Measurements from ENCODE around the gene EFNB1.

DNA sequence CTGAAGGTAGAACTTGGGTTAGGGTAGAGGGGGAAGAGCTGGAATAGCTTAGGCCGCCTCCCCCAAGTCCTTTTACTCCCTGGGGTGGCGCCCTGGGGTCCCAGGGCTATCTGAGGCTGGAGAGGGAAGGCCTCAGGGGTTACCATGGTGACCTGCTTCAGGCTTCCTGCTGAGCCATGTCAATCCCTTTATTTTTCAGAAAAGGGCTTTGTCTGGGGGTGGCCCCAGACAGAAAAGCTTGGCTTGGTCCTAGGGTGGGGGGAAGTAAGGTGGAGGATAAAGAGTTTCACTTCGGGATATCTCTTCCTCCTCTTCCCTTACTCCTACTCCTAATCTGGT lies 6.3 kb downstream of the EFNB1 start:
- TF ChIP-seq, protein P1, sequence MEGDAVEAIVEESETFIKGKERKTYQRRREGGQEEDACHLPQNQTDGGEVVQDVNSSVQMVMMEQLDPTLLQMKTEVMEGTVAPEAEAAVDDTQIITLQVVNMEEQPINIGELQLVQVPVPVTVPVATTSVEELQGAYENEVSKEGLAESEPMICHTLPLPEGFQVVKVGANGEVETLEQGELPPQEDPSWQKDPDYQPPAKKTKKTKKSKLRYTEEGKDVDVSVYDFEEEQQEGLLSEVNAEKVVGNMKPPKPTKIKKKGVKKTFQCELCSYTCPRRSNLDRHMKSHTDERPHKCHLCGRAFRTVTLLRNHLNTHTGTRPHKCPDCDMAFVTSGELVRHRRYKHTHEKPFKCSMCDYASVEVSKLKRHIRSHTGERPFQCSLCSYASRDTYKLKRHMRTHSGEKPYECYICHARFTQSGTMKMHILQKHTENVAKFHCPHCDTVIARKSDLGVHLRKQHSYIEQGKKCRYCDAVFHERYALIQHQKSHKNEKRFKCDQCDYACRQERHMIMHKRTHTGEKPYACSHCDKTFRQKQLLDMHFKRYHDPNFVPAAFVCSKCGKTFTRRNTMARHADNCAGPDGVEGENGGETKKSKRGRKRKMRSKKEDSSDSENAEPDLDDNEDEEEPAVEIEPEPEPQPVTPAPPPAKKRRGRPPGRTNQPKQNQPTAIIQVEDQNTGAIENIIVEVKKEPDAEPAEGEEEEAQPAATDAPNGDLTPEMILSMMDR (IDR thresholded peaks at IDR 0.05) = no peak
- TF ChIP-seq POLR2AphosphoS5 (IDR thresholded peaks at IDR 0.05) (no peak), POLR2A (IDR thresholded peaks at IDR 0.05) (no peak)
